Activated CD8-positive, alpha-beta T cell treated with anti-CD3 and anti-CD28 coated beads for 36 hours (primary cell): ENCODE data around the gene NUDT3. TPM values are rescaled to one million over a fixed set of nuclear protein-coding genes. Genes with fewer than 3 reads are reported as not detected.
A peak's percentile ranks its signal among the peaks of the same experiment; 100 is the strongest.
"Not testable (repeated sequence)": the region's sequence is repeated elsewhere in the genome, so short reads cannot be mapped to it uniquely, and the experiment has no call there.

ENCODE experiments used
- ATAC-seq: fragments of 200-7000 bp; cut with Tn5 transposase; one replicate; pipeline ENCODE4 v1.10.0; 2021; ENCODE audit warnings: mild to moderate bottlenecking, moderate library complexity
- CTCF ChIA-PET: fragments of 350-600 bp; sonication (Branson Sonifier 250); formaldehyde crosslinking; loops from one replicate; lab custom pipeline; 2021; ENCODE audit warnings: antibody characterized with exemption; lab: Charles Lee
- POLR2A ChIA-PET: fragments of 350-600 bp; sonication (Branson Sonifier 250); formaldehyde crosslinking; loops from one replicate; lab custom pipeline; 2021; ENCODE audit warnings: antibody characterized with exemption; lab: Charles Lee
- DNase-seq: peaks from one replicate; pipeline ENCODE4 v3.0.0-alpha.2; 2020
- H3K27ac Mint-ChIP-seq: one replicate; pipeline ENCODE4 v1.8.0; 2021; ENCODE audit warnings: mild to moderate bottlenecking, mixed read lengths
- H3K27me3 Mint-ChIP-seq: one replicate; pipeline ENCODE4 v1.8.0; 2021; ENCODE audit warnings: mixed read lengths
- H3K36me3 Mint-ChIP-seq: one replicate; pipeline ENCODE4 v1.8.0; 2021; ENCODE audit warnings: low read depth, mixed read lengths
- H3K4me1 Mint-ChIP-seq: one replicate; pipeline ENCODE4 v1.8.0; 2021; ENCODE audit warnings: low read depth, mixed read lengths
- H3K4me3 Mint-ChIP-seq: one replicate; pipeline ENCODE4 v1.8.0; 2021; ENCODE audit warnings: mild to moderate bottlenecking, moderate library complexity, mixed read lengths
- H3K9me3 Mint-ChIP-seq: one replicate; pipeline ENCODE4 v1.8.0; 2021; ENCODE audit warnings: mixed read lengths
- intact Hi-C: fragments of 100-400 bp; cut with micrococcal nuclease; formaldehyde crosslinking; loops from one replicate; pipeline ENCODE4 v1.10.0; 2022
- total RNA-seq, 2 experiments: library from RNA; stranded (reverse); gene quantifications; one replicate each; pipeline ENCODE4 v1.2.3, GENCODE V29; 2021
- TF ChIP-seq, protein P1 (sequence below): fragments of 200-600 bp; IDR thresholded peaks from one replicate; pipeline ENCODE4 v1.8.0; 2022; ENCODE audit warnings: antibody characterized with exemption, mild to moderate bottlenecking

NUDT3 gene
- total RNA-seq, 2 experiments from 2014 or later: 15.0 to 15.2 TPM

DNA sequence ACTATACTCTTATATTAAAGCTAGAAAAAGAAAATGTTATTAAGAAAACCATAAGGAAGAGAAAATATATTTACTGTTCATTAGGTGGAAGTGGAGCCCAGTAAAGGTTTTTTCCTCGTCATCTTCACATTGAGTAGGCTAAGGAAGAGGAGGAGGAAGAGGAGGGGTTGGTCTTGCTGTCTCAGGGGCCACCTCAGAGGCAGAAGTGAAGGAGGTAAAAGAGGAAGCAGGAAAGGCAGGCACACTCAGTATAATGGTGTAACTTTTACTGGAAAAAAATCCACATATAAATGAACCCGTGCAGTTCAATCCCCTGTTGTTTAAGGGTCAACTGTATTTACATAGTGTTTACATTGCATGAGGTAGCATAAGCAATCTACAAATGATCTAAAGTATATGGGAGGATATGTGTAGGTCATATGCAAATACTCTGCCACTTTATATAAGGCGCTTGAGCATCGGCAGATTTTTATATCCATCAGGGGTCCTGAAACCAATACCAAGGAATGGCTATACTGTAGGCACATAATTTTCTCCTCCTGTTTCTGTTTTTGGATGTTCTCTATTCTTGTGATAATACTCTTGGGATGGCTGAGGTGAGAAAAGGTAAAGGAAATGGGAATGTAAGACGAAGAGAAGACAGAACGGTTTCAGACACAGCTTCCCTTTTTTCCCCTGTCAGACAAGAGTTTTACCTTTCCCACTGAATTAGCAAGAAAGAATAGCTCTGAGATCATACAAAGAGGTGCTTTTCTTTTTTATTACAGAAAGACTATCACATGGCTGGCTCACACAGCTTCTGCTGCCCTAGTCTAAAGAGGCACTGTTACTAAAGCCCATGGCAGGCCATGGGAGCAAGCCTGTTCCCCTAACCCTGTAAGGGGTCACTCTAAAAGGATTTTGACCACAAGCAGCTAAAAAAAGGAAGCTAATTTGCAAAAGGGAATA lies 59.9 kb downstream of the NUDT3 start:
- ATAC-seq: no peak
- H3K36me3 Mint-ChIP-seq: peaks cover 8% of the 10 kb centered on the region
- no peak for DNase-seq
- POLR2A ChIA-PET: interaction anchor here (0.8 to 1.4 kb wide), 3 partner anchors 14 to 136 kb away, joined by 3 read pairs; no protein-coding TSS in a partner anchor
- H3K4me1 Mint-ChIP-seq: peaks cover 17% of the 10 kb centered on the region
- TF ChIP-seq, protein P1, sequence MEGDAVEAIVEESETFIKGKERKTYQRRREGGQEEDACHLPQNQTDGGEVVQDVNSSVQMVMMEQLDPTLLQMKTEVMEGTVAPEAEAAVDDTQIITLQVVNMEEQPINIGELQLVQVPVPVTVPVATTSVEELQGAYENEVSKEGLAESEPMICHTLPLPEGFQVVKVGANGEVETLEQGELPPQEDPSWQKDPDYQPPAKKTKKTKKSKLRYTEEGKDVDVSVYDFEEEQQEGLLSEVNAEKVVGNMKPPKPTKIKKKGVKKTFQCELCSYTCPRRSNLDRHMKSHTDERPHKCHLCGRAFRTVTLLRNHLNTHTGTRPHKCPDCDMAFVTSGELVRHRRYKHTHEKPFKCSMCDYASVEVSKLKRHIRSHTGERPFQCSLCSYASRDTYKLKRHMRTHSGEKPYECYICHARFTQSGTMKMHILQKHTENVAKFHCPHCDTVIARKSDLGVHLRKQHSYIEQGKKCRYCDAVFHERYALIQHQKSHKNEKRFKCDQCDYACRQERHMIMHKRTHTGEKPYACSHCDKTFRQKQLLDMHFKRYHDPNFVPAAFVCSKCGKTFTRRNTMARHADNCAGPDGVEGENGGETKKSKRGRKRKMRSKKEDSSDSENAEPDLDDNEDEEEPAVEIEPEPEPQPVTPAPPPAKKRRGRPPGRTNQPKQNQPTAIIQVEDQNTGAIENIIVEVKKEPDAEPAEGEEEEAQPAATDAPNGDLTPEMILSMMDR: no peak
- intact Hi-C loops: no loop called here
- no peaks in the 10 kb centered on the region for H3K9me3 Mint-ChIP-seq
- H3K27ac Mint-ChIP-seq: no peak overlapping the region
- no peak overlapping the region for H3K4me3 Mint-ChIP-seq
- no peaks in the 10 kb centered on the region for H3K27me3 Mint-ChIP-seq
- CTCF ChIA-PET: no interaction called here

DNA sequence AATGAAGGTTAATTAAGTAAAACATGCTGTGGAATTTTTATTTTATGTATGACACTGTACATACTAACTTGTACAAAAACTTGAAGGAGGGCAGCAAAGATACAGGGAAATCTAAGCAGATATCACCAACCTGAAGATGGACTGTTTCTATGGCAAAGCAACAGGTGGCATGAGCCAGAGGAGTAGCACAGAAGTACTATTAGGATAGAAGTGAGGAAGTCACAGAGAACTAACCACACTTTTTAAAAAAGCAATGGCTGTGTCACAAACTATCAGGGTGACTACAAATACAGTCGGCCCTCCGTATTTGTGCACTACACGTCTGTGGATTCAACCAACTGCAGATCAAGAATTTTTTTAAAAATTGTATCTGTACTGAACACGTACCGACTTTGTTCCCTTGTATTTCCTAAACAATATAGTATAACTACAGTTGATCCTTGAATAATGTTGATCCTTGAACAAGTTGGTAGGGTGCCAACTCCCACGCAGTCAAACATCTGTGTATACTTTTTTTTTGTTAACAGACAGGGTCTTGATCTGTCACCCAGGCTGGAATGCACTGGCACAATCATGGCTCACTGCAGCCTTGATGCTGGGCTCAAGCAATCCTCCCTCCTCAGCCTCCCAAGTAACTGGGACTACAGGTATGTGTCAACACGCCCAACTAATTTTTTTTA lies 61.0 kb downstream of the NUDT3 start:
- no peaks in the 10 kb centered on the region for H3K9me3 Mint-ChIP-seq
- no peak overlapping the region for H3K27ac Mint-ChIP-seq
- H3K4me3 Mint-ChIP-seq: no peak overlapping the region
- H3K4me1 Mint-ChIP-seq: peaks cover 10% of the 10 kb centered on the region
- DNase-seq (no peak), ATAC-seq (no peak)
- peaks cover 8% of the 10 kb centered on the region for H3K36me3 Mint-ChIP-seq
- TF ChIP-seq, protein P1: no peak
- ChIA-PET CTCF (no interaction called here), POLR2A (no interaction called here)
- intact Hi-C loops: no loop called here
- no peaks in the 10 kb centered on the region for H3K27me3 Mint-ChIP-seq

DNA sequence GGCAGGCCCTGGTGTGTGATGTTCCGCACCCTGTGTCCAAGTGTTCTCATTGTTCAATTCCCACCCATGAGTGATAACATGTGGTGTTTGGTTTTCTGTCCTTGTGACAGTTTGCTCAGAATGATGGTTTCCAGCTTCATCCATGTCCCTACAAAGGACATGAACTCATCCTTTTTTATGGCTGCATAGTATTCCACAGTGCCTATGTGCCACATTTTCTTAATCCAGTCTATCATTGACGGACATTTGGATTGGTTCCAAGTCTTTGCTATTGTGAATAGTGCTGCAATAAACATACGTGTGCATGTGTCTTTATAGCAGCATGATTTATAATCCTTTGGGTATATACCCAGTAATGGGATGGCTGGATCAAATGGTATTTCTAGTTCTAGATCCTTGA lies 62.7 kb downstream of the NUDT3 start:
- H3K27me3 Mint-ChIP-seq, H3K27ac Mint-ChIP-seq, ATAC-seq, DNase-seq, POLR2A ChIA-PET, H3K4me3 Mint-ChIP-seq, CTCF ChIA-PET, H3K36me3 Mint-ChIP-seq, intact Hi-C loops, H3K9me3 Mint-ChIP-seq, H3K4me1 Mint-ChIP-seq: not testable (repeated sequence)

DNA sequence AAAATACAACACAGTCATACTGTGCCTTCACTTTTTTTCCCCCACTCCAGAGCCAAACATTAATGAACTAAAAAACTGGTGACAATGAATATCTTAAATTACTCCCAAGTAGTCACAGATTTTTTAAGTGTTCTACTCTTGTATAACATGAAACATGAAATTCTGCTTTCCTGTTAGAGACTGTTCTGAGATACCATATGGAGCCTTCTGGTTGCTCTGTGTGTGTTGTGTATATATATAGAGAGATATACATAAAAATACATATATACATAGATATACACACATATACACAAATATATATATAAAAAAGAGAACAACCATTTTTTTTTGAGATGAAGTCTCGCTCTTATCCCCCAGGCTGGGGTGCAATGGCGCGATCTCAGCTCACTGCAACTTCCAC lies 63.5 kb downstream of the NUDT3 start:
- TF ChIP-seq, protein P1: no peak
- Mint-ChIP-seq H3K36me3 (peaks cover 7% of the 10 kb centered on the region), H3K27ac (no peak overlapping the region), H3K4me3 (no peak overlapping the region), H3K9me3 (no peaks in the 10 kb centered on the region), H3K4me1 (peaks cover 10% of the 10 kb centered on the region), H3K27me3 (no peaks in the 10 kb centered on the region)
- CTCF ChIA-PET: no interaction called here
- POLR2A ChIA-PET: no interaction called here
- intact Hi-C loops: no loop called here
- ATAC-seq: no peak
- no peak for DNase-seq

DNA sequence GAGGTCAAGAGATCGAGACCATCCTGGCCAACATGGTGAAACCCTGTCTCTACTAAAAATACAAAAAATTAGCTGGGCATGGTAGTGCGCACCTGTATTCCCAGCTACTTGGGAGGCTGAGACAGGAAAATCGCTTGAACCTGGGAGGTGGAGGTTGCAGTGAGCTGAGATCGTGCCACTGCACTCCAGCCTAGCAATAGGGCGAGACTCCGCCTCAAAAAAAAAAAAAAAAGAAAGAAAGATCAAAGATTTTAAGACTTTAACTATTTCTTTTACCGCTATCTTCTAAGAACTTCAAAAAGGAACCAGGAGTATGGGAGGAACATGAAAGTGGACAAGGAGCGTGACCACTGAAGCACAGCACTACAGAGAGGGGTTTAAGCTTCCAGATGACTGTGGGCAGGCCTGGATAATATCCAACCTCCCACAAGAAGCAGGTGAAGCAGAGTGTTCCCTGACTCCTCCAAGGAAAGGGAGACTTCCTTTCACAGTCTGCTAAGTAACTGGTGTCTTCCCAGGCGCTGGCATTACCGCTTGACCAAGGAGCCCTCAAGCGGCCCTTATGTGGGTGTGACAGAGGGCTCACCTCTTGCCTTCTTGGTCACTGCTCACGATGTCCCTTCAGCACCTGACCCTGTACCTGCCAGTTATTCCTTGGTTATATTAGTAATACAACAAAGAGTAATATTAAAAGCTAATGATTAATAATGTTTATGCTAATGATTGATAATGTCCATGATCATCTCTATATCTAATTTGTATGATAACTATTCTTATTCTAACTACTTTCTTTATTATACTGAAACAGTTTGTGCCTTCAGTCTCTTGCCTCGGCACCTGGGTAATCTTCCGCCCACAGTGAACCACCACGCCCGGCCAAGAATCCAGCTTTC lies 64.9 kb downstream of the NUDT3 start:
- peak; percentile 34 for DNase-seq
- H3K4me1 Mint-ChIP-seq, POLR2A ChIA-PET: not testable (repeated sequence)

More for the DNA sequence above, 64.9 kb downstream of the NUDT3 start:
- H3K27ac Mint-ChIP-seq, intact Hi-C loops, H3K27me3 Mint-ChIP-seq, H3K4me3 Mint-ChIP-seq, H3K9me3 Mint-ChIP-seq, ATAC-seq: not testable (repeated sequence)
- CTCF ChIA-PET: interaction anchor here (1.3 kb wide), 1 partner anchor 132 kb away, joined by 3 read pairs; no protein-coding TSS in a partner anchor
- H3K36me3 Mint-ChIP-seq: peaks cover 11% of the 10 kb centered on the region
